GM21381 (cell line): ENCODE results near the gene COL16A1.

ENCODE experiments used
- ATAC-seq: cut with Tn5 transposase; IDR thresholded peaks from one replicate; pipeline ENCODE4 v1.9.1; 2021; ENCODE audit warnings: mild to moderate bottlenecking, moderate library complexity; ENCODE audit not compliant: unreplicated experiment

Gene COL16A1

GRCh38 chr1:31703431-31704270 lies at the start of gene COL16A1:
COL16A1 (minus strand) TSS chr1:31704017; CDS start chr1:31702193, 1,824 bp downstream.
- no peak for ATAC-seq

DNA sequence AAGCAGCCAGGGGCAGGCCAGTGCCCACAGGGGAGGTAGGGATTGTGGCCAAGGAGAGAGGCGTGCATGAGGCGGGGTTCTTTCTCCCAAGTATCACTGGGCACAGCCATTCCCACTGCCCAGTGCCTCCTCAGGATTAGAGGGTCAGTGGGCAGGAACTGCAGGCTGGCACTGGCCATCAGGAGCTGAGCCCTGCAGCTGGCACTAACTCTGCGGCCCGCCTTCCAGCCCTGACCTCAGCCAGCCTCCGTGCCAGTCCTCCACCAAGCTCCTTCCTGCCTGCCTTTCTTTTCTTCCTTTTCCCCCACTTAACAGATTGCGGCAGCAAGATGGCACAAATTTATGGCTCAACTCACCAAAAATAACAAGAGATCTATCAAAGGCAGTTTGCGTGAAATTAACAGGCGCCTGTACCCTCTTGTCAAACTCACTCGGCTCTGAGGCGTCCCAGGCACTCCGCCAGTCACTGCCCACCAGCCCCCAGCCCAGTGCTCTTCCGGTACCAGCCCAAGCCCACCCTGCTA lies 49.2 kb upstream of the COL16A1 start:
- ATAC-seq: no peak

GRCh38 chr1:31752258-31752657 lies 48.4 kb upstream of the COL16A1 start:
- ATAC-seq: no peak

DNA sequence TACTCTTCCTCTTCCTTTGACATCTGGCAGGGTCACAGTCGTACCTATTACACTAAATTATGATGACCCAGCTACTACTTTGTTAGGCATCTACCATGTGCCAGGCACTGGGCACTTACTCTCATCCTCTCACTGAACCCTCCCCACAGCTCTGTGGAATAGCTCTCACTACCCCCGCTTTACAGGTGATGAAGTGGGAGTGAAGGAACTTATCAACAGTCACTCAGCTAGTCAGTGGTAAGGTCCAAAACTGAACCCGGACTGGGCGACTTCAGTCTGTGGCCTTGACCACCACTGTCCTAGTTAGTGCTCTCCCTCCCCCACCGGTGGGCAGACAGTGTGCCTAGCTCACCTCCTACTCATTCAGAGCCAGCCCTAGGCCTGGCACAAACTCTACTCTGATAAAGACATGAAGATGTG lies 48.0 kb upstream of the COL16A1 start:
- ATAC-seq: no peak

- no peak for ATAC-seq
Observed at GRCh38 chr1:31750858-31751510, 47.2 kb upstream of the COL16A1 start.

GRCh38 chr1:31749785-31750735 lies 46.2 kb upstream of the COL16A1 start:
- ATAC-seq: no peak

DNA sequence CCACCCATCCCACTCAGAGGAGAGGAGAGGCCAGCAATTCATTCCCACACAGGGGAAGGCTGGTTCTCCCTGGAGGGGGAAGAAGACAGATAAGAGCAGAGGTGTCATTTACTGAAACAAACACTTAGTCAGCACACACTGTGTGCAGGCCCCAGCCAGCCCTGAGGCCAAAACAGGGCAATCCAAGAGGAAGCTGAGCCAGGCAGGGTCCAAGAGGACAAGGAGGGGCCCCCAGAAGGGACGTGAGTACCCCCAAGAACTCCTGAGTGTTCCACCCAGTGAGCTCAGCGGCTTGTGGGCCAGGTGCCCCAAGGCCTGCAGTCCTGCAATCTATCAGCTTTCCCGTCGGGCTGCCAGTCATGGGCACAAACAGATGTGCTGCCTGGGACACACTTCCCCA lies 44.5 kb upstream of the COL16A1 start:
- ATAC-seq: no peak

- ATAC-seq: no peak
Observed at GRCh38 chr1:31747304-31747703, 43.5 kb upstream of the COL16A1 start.

GRCh38 chr1:31746687-31747086 lies 42.9 kb upstream of the COL16A1 start:
- no peak for ATAC-seq

GRCh38 chr1:31745946-31746670 lies 42.3 kb upstream of the COL16A1 start:
- no peak for ATAC-seq

- ATAC-seq: no peak
Observed at GRCh38 chr1:31745096-31745945, 41.5 kb upstream of the COL16A1 start.

GRCh38 chr1:31744165-31744888 lies 40.5 kb upstream of the COL16A1 start:
- peak; percentile 69 for ATAC-seq

DNA sequence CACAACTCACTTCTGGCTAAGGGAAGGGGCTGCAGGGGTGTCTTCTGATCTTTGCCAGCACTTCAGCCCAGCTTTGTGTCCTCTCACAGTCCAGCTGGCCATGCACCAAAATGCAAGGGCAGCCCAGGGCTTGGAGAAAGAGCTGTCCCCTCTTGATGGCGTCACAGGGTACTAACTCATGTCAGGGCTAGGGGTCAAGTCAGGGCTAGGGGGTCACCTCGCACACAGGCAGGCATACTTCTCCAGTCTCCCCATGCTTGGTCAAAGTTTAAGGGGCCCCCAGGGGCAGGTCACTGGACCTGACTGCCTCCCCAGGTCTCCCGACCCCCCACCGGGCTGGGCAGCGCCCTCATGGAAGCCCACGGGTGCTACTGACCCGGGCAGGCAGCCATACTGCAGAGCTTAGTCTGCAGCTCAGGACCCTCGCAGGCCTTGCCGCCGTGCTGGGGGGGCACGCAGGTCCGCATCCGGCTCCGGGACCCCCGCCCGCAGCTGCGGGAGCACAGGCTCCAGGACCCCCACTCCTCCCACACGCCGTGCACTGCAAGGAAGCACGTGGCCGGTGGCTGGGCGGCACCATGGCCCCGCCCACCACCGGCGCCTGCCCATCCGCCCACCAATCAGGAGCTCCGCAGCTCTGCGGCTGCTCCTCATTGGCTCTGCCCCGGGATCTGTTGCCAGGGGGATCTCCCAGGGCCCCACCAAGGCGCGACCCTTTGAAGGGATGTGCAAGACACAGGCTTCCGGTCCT lies 38.8 kb upstream of the COL16A1 start:
- ATAC-seq: no peak

DNA sequence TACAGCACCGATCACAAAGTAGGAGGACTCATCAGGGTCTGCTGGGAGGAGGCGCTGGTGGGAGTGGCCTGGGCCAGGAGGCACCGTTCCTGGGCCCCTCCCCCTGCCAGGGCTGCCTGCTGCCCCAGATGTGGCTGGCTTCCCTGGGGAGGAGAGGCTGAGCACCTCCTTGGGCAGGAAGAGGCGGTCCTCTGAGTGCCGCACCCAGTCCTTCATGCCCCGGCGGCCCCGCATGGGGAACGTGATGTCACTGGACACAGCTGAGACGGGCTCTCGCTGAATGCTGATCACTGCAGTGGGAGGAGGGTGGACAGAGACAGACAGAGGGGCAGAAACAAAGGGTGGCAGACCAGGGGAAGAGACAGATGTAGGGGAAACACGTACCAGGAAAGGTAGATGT lies 35.5 kb upstream of the COL16A1 start:
- ATAC-seq: no peak

GRCh38 chr1:31736675-31737074 lies 32.9 kb upstream of the COL16A1 start:
- ATAC-seq: no peak

DNA sequence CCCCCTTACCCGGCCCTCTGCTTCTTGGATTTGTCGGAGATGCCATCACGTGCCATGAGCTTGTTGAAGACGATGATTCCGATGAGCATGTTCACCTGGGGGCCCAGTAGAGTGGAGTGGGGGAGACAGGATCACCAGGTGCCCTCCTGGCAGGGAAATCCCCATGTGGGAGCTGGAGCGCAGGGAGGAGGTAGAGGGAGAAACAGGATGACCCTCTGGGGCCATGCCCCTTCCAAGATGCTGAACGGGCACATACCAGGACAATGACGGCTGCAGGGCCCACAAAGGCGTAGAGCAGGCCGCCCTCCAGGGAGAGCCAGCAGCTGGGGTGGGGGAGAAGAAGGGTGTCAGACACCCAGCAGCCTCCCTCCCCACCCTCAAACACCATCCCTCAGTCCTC lies 31.8 kb upstream of the COL16A1 start:
- ATAC-seq: no peak

GRCh38 chr1:31734582-31735107 lies 30.8 kb upstream of the COL16A1 start:
- ATAC-seq: no peak
